ENCODE results near the gene HSPE1.
"Not testable (repeated sequence)": the region's sequence is repeated elsewhere in the genome, so short reads cannot be mapped to it uniquely, and the experiment has no call there.

Gene HSPE1

GRCh38 chr2:197499594-197500502 is at the start of gene HSPE1, which contains the start of gene HSPD1:
Gene HSPE1, plus strand, starts transcription at chr2:197500379. Its CDS starts 58 bp downstream, at chr2:197500437.
Gene HSPD1, minus strand, starts transcription at chr2:197499840. Its CDS starts 992 bp downstream, at chr2:197498848.
- peak; percentile 92 for DNase-seq

GRCh38 chr2:197450465-197450864 is 49.7 kb upstream of the HSPE1 start:
- DNase-seq = no peak

GRCh38 chr2:197450935-197451358 is 49.2 kb upstream of the HSPE1 start:
- DNase-seq = not testable (repeated sequence)

- DNase-seq = no peak
Measured at GRCh38 chr2:197452754-197453122, 47.4 kb upstream of the HSPE1 start.

DNA sequence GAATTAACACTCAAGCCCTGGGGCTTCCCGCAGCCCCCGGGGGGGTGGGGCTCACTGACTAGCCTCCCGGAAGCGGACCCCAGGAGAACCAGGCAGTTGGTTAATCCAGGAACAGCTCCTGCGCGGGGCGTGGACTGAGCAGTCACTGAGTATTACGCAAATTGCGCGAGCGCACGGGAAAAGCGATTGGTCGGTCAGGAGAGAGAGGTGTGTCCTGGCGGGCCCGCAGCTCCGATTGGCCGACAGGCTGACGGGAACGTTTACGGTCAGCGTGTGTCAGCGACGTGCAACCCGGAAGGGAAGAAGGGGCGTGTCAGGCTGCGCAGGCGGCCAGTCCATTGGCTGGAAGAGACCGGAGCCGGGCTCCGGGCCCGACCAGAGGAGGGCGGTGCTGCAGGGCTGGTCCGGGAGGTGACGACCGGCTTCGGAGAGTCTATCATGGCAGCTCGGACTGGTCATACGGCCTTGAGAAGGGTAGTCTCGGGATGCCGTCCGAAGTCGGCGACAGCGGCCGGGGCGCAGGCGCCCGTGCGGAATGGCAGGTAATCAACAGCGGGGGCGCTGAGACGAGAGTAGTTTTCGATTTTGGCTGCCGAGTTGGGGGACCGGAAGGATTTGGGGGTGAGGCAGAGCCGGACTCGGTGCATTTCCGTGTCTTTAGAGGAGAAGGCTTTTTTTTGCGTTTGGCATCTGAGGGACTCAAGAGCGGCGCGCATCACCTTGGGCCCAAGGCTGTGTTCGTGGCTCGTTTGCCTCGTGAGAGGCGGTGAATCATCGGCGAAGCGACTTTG is 46.9 kb upstream of the HSPE1 start, which contains the start of gene COQ10B:
Gene COQ10B, plus strand, starts transcription at position 430 of the 791 bp plus-strand sequence. Its CDS starts 9 bp downstream, at position 439.
- peak; percentile 96 for DNase-seq

GRCh38 chr2:197453914-197454398 is 46.2 kb upstream of the HSPE1 start:
- DNase-seq = peak; percentile 70

DNA sequence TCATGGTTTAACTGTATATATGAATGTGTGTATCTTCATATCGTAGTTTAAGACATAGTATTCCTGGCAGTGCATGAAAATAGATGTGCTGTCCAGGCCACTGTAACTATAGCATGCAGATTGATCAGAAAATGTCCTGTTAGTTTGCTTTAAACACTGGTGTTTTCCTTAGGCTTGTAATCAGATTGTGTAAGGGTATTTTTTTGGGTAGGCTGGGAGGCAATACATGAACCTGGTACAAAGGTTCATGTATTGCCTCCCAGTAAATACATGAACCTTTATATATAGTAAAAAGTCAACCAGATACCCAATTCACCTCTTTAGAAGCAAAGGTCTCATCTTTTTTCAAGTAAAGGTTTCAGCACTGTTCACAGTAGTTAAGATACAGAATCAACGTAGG is 45.3 kb upstream of the HSPE1 start:
- DNase-seq = no peak

- DNase-seq = no peak
Measured at GRCh38 chr2:197455428-197455827, 44.8 kb upstream of the HSPE1 start.

DNA sequence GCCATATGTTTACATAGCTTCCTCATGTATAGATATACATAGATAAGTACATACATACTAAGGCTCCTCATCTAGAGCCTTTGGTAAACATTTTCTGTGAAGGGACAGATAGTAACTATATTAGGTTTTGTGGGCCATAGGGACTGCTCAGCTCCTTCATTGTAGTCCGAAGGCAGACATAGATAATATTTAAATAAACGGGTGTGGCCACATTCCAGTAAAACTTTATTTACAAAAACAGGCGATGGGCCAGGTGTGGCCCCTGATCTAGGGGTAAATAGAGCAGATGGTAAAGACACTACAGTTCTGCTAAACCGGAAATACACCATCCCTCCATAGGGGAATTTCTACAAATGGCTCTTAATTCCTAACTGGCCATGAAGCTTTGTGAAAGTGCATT is 39.5 kb upstream of the HSPE1 start:
- DNase-seq = no peak

DNA sequence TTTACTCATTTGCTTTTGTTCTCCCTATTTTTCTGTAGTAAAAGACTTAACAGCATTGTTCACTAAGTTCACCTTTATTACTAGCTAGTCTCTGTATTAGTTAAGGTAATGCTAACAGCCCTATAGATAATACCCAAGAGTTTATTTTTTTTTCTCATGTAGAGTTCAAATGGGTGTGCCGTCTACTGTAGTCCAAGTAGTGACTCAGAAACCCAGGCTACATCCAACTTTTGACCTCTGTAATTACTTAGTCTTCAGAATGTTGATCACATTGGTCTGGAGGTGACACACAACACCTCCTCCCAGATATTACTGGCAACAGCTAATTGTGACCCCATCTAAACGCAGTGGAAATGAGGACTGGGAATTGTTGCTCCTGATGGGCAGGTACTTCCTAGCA is 39.1 kb upstream of the HSPE1 start:
- no peak for DNase-seq

DNA sequence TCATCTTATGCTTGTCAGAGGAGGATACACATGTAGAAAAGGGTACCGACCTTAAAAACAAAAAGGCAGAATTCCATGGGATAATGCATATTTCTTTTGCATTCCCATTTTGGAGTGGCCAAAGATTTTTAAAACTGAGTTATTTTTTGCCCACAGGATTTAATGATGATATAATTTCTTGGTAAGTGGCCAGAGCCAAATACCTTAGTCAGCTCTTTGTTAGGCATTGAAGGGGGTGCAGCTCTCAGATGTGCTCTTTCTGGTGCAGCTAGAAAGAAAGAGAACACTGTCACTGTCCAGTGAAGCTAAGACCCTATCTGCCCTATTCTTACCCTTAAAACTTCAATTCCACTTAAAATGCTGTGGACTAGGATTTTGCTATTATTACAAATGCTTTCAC is 36.0 kb upstream of the HSPE1 start:
- no peak for DNase-seq

DNA sequence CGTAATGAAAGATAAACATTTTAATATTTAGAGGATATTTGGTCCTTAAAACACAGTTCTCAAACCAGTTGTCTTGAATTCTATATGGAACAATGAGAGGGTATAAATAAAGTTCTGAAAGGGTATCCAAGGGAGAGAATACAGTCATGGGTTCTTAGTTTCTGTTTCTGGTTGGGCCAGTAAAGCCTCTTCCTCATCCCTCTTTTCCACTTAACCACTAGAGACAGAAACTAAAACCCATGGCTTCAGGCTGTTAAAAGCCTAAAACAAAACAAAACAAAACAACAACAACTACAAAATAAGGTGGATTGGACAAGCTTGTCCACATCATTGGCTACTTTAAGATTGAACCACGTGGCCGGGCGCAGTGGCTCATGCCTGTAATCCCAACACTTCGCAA is 28.0 kb upstream of the HSPE1 start:
- no peak for DNase-seq

DNA sequence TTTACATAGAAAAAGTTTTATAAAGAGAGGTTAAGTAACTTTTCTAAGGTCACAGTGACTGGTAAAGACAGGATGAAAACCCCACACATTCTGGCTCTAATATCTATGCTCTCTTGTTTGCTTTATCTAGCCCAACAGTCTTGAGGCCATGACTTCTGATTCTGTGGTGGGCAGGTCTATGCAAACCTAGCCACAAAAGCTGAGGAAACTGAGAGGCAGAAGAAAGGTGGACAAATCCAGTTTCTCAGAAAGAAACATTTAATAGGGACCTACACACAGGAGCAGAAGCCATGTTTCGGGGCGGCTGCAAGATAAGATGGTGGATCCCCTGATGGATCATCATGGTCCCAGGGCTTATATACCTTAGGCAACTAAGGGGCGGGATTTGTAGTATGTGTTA is 22.4 kb upstream of the HSPE1 start:
- DNase-seq = no peak

GRCh38 chr2:197480165-197481036 is 19.8 kb upstream of the HSPE1 start:
- no peak for DNase-seq

GRCh38 chr2:197484248-197484647 is 15.9 kb upstream of the HSPE1 start:
- DNase-seq = not testable (repeated sequence)

GRCh38 chr2:197486175-197486574 is 14.0 kb upstream of the HSPE1 start:
- no peak for DNase-seq

- no peak for DNase-seq
Measured at GRCh38 chr2:197487385-197487784, 12.8 kb upstream of the HSPE1 start.

GRCh38 chr2:197495433-197496134 is 4.6 kb upstream of the HSPE1 start:
- DNase-seq = no peak

GRCh38 chr2:197496695-197497094 is 3.5 kb upstream of the HSPE1 start:
- DNase-seq = no peak

DNA sequence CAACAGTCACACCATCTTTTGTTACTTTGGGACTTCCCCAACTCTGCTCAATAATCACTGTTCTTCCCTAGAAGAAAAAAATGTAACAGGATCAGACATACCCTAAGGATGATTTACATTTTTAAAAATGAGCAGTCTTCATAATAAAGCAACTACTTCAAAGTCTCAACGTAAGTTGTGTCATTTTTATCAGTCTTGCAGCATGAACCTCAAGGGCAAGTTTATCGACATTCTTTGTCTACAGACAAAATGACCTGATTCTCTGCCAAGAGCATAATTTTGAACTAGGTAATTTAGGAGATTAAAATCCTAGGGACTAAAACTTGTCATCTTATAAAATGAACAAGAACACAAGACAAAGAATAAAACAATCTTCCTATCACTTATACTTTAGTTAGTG is 2.9 kb upstream of the HSPE1 start:
- no peak for DNase-seq

GRCh38 chr2:197498235-197498936 is 1.8 kb upstream of the HSPE1 start:
- DNase-seq = no peak

Measured in NCI-H524 treated with DMSO at 0.1 percent for 48 hours (cell line).